HG03432 (cell line): Measurements from ENCODE around the gene GRIN1.
"Not testable (repeated sequence)": the region's sequence is repeated elsewhere in the genome, so short reads cannot be mapped to it uniquely, and the experiment has no call there.

Experiments used
- ATAC-seq: cut with Tn5 transposase; IDR thresholded peaks from one replicate; pipeline ENCODE4 v1.9.1; 2021; ENCODE audit warnings: mild to moderate bottlenecking, moderate library complexity; ENCODE audit not compliant: unreplicated experiment

Gene GRIN1

DNA sequence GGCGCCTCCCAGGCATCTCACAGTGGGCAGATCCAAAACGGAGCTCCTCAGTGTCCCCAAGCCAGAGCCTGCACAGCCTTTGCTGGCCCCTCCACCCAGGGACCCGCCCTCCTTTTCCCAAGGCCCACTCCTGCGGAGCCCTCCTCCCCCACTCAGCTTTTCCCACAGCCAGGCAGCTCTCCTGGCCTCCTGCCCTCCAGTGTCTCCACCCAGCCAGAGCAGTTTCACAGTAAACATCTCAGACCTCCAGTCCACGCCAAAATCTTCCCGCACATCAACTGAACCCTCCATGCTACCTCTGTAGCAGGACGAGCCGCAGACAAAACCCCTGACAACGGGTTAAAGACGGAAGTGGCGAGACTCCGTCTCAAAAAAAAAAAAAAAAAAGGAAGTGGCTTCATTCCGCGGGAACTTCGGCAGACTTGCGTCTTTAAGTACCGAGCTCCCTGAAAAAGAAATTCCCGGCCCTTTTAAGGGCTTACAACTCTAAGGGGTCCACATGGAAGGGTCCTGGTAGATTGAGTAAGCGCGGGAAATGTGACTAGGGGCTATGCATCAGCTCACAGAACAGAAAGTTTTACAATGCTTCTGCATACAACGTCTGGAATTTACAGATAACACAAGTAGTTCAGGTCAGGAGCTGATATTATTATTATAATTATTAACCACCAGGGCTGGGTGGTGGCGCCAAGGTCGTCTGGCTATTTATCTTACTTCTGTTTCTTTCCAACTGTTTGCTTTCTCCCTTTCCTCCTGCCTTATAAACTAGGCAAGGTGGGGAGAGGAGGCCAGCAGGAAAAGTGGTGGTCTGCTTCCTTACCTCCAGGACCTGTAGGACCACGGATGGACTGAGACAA, 11.4 kb upstream of the GRIN1 start:
- ATAC-seq = no peak

DNA sequence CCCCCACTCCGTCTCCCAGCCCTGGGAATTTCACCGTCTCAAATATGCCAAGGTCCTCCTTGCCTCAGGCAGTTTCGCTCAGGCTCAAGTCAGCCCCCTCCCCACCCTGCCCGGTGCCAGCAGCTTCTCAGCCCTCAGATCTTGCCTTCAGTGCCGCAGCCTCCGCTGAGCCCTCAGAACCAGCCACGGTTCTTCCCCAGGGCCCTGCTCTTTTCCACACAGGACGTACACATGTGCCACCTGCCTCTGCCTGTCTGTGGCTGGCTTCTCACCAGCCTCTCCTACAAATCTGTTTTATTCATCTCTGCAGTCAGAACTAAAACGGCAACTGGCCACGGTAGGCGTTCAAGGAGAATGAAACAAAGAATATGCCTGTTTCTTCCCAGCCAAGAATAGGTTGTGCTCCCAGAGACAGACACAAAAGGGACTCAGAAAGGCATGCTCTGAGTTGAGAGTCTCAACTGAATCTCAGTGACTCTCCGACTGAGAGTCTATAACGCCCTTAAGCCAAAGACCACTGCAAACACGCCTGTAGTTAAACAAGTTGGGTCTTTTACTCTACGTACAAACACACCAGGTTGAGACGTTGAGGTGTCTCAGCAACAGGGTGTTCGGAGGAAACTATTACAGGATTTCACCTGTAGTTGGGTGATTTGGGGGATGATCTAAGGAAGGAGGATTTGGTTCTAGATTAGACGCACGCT, 10.6 kb upstream of the GRIN1 start:
- ATAC-seq = no peak

DNA sequence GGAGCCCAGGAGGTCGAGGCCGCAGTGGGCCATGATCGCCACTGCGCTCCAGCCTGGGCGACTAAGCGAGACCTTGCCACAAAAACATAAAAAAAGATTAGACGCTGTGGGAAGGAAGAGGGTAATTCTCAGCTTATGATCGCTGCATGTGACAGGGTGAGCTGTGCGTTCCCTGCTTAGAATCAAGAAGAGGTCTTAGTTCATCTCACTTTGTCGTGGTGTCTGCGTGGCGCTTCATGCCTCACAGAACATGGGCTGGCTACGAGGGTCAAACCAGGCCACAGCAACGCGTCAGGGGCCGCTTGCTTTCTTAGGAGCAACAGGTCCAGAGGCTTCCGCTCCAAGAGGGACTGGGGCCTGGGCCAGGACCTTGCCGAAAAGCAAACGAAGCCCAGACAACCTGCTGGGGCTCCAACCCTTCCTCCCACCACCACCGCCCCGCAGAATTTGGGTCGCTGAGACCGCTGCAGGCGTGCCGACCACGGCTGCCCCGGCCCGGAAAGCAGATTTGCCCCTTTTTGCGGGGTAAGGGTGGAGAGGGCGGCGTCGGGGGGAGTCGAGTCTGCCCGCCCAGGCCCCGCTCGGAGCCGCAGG, 10.0 kb upstream of the GRIN1 start:
- peak; percentile 15 for ATAC-seq

DNA sequence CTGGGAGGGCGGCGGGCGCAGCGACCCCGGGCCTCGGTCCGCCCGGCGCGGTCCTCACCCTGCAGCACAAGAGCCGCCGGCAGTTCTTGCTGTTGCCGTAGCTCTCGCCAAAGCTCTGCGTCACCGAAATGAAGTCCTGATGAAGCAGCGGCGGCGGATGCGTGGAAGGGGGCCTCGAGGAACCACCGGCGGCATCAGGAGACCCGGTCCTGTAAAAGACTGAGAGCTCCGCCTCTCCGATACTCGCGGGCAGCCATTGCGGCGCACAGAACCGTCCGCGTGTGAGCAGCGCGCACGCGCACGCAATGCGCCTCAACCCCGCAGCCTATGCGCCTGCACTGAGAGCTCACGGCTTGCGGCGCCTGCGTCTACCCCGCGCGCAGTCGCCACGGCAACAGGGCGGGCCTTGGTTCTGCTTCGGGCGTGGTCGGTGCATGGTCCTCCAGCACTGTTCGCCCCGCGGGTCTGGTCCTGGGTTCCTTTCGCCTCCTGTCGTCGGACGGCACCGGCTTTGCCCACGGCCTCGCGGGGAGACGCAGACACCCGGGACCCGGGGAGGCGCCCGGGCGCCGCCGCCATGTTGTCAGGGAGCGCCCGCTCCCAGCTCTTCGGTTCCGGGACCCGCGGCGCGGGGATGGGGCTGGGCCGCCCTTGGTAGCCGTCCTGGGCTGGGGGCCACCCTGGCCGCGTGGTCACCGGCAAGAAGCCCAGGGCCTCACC, 9.3 kb upstream of the GRIN1 start:
- ATAC-seq = peak; percentile 82

DNA sequence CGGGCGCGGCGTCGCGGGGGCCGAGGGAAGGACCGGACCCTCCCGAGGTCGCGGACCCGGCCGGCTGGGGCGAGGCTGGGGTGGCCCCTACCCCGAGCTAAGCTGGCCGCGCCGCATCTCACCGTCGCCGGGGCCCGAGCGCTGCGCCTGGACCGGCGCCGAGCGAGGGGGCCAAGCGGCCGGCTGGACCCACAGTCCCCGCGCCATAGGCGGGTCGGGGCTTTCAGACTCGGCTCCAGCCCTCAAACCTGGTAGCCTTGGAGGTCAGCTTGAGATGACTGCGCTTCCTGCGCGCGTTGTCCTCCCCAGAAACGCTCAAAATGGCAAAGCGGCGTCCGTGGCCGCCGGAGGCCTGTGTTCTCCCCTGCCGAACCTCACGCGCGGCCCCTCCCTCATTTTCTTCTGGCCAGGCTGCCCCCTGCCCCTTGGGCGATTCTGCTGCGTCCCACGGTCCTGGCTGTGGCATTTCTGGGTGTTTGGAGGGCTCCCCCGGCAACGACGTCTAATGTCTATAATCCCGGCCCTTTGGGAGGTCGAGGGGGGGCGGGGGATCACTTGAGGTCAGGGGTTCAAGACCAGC, 8.7 kb upstream of the GRIN1 start:
- peak; percentile 28 for ATAC-seq

DNA sequence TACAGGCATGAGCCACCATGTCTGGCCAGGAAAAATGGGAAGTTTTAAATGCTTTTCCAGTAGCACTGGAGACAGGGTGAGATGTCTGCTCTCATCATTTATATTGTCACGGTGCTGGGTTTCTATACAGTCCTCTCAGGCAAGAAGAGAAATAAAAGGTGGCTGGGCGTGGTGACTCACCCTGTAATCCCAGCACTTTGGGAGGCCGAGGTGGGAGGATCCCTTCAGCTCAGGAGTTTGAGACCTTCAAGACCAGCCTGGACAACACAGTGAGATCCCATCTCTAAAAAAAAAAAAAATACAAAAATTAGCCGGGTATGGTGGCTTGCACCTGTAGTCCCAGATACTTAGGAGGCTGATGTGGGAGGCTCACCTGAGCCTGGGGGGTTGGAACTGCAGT, 4.8 kb upstream of the GRIN1 start:
- ATAC-seq = no peak

DNA sequence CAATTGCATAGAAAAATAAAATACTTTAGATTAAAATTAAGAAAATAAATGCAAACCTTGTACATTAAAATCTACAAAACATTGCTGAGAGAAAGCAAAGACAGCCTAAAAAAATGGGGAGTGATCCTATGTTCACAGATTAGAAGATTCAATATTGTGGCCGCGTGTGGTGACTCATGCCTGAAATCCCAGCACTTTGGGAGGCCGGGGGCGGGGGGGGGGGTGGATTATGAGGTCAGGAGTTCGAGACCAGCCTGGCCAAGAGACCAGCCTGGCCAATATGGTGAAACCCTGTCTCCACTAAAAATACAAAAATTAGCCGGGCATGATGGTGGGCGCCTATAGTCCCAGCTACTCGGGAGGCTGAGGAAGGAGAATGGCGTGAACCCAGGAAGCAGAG, 3.8 kb upstream of the GRIN1 start:
- ATAC-seq = not testable (repeated sequence)

DNA sequence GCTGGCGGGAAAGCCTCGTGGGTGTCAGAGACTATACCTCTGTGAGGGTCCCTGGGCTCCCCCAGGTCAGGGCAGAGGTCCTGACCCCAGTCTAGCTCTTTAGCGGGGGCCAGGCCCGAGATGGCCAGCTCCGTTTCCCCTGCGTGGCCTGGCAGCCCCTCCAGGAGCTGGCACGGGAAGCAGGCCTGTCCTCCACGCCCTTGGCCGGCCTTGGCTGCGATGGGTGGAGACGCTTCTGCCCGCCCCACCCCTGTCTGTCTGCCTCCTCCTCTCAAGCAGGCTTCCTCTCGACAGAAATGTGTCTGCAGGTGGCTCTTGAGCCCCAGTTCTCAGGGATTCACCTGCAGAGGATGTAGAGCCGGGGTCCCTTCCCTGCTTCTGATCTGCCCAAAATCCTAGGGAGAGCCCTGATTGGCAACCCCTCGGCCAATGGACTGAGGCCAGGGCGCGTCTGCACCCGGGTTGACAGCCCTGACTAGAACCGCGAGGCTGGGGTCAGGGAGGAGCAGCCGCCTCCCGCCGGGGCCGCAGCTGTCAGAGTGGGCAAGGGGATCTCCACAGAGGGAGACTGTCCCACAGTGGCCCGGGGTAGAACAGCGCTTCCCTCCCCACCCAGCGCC, 2.6 kb upstream of the GRIN1 start:
- no peak for ATAC-seq

DNA sequence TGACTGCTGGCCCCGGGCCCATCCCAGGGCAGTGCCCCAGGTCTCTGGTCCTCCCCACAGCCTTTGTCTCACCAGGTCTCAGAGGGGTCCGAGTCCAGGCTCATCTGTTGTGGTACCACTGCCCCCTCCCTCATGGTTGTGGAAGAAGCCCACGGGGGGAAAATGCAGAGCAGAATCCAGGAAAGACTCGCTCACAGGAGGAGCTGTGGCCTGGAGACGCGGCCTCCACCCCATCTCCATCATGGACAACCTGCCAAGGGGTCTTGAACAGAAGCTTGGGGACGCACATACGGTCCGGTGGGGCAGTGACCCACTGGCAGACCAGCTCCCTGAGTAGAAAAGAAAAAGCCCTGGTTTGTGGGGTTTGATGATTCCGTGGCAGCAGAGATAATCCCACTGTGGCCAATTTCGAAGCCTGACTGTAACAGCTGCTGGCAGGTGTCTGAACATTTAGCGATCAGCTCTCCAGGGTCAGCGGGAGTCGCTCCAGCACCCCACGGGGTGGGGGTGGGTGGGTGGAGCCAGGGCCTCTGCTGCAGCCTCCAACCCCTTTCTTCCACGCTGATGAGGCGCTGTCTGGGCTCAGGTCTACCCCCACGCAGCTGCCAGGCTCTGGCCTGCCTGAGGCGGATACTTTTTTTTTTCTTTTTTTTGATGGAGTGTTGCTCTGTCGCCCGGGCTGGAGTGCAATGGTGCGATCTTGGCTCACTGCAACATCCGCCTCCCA, 1.9 kb upstream of the GRIN1 start:
- ATAC-seq = no peak

DNA sequence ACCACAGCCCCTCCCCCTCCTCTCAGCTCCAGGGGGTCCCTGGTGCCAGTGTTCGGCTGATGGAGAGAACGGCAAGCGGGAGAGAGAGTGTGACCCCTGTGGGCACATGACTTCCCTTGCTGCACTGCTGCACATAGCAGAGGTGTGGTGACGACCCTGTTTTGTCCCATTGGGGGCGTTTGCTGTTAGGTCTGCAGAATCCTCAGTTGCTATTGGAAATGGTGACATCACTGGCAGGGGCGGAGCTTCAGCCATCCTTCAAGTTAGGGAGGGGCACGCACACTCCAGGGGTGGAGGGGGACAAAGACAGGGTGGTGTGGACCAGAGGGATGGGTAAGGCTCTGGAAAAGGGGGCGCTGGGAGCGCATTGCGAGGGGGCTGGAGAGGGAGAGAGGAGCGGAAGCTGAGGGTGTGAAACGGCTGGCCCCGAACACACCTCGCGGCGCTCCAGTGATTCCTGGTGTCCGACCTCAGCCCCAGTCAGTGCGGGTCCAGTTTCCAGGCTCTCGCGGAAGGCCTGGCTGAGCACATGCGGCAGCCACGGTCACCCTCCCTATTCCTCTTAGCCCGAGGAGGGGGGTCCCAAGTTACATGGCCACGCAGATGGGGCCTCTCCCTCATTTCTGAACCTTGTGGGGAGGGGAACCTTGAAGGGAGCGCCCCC, 764 bp upstream of the GRIN1 start:
- ATAC-seq = no peak

DNA sequence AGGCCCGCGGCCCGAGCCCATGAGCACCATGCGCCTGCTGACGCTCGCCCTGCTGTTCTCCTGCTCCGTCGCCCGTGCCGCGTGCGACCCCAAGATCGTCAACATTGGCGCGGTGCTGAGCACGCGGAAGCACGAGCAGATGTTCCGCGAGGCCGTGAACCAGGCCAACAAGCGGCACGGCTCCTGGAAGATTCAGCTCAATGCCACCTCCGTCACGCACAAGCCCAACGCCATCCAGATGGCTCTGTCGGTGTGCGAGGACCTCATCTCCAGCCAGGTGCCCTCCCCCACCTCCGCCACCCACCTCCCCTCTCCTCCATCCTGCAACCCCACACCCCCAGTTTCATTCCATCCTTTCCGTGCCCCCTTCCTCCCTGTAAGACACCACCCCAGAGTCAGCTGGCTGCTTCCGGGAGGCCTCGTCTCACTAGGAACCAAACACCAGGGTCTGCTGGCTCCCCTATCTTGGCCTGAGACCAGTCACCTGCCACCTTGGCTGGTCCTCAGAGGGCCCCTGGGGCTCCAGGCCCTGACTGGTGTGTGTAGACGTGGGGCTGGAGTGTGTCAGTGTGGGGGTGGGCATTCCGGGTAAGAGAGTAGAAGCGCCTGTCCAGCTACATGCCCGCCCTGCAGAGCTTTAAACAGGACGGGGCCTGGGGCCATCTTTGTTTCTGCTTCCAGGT, 655 bp downstream of the GRIN1 start:
- ATAC-seq = no peak

DNA sequence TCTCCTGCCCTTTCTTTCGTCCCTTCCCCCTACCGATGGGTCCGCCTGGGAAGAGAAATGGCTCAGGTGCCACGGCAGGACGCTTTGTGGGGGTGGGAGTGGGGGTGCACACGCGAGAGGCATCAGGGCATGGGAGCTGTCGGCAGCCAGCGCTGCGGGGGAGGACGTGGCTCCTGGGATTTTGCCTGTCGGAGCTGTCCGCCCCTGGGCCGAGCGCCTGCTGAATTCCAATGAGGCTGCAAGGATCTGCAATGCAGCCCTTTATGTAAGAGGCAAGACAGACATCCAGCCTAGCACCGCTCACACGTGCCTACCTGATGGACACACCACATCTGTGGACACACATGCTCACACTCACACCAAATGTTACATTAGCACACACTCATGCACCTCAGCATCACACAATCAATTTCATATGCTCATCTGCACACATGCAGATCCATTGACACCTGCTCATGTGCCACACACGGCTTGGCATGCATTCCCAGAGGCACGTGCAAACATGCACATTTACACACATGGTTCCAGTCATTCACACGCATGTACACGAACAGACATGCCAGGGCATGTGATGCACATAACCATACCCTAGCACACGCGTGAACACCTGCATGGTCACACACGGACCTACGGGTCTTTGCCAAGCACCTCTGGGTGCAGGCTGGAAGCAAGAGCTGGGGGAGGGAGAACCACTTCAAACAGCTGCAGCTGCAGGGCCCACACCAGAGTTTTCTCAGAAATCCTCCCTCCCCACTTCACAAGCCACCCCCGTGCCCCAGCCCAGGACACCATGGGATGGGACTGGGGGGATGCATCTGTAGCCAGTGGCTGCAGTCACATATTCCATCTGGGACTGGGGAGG, 1.4 kb downstream of the GRIN1 start:
- ATAC-seq = no peak

DNA sequence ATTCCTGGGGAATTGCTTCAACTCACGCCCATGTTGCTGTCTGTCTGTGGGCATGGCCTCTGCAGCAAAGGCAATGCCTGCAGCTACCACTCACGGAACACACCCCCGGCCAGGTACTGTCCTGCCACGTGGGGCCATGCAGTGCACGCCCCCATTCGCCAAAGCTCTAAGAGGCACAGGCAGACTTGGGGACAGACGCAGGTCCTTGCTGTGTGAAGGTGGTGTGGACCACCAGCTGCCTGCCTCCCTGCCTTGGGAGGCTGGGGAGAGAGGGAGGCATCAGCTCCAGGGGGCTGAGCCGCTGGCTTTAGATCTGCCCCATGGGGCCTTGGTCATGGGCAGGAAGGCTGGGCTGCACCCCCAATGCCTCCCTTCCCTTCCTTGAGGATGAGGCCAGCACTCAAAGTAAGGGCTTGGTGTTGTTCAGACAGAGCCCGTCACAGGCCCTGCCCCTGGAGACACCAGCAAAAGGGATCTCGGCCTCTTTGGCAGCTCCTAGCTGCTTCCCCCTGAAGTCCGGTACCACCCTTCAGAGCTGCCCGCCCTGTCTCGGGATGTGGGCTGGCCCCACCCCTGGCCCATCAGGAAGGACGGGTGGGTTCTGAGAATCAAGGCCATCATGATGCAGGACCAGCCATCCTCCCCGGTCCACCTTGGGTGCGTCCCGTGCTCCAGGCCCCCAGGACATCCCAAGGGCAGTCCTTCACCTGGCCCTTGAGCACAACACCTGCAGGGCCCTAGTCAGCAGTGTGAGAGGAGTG, 2.3 kb downstream of the GRIN1 start:
- ATAC-seq = no peak

DNA sequence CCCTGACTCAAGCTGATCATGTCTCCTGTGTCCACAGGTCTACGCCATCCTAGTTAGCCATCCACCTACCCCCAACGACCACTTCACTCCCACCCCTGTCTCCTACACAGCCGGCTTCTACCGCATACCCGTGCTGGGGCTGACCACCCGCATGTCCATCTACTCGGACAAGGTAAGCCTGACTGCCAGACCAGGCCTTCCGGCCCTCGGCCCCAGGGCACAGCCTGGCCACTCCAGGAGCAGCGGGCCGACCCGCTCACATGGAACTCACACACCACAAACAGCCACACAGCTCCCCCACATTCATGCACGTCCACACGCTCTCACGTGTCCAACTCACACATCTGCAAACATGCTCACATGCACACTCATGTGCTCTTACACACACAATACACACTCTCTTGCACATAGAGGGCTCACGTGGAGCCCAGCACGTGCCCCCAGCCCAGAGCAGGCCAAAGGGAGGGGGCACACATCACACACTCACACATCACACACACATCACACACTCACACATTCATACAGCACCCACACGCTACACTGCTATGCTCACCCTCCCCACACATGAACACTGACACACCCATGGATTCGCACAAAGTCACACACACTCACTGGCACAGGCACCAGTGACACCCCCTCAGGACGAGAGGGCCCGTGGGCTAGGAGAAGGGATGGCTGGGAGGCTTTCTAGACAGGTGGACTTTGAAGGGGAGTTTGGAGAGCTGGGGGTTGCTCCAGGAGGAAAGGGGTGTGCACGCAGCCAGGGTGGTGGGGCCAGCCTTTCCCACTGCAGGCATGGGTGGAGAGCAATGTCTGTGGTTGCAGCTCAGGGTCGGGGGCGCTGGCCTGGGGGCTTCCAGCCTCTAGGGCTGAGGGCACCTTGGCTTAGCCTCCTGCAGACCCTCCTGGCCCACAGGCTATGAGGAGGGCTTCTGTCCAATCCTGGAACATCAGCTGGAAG, 3.3 kb downstream of the GRIN1 start:
- no peak for ATAC-seq

DNA sequence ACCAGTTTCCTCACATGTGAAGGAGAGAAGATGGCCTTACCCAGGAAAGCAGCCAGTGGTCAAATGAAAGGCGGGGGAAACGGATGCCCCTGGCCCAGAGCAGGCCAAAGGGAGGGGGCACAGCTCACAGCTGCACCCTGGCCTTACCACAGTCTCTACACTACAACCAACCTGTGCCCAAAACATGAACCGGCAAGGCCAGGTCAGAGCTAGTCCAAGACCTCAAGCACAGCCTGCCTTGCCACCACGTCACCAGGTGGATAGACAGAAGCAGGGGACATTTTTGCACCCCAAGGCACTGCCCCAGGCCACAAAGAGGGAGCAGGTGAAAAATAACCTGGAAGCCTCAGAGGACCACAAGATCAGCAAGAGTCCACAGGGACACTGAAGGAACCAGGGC, 4.5 kb downstream of the GRIN1 start:
- ATAC-seq = no peak
